Measurements from ENCODE around the gene RALGDS.
"Not testable (repeated sequence)": the region's sequence is repeated elsewhere in the genome, so short reads cannot be mapped to it uniquely, and the experiment has no call there.

The RALGDS gene

DNA sequence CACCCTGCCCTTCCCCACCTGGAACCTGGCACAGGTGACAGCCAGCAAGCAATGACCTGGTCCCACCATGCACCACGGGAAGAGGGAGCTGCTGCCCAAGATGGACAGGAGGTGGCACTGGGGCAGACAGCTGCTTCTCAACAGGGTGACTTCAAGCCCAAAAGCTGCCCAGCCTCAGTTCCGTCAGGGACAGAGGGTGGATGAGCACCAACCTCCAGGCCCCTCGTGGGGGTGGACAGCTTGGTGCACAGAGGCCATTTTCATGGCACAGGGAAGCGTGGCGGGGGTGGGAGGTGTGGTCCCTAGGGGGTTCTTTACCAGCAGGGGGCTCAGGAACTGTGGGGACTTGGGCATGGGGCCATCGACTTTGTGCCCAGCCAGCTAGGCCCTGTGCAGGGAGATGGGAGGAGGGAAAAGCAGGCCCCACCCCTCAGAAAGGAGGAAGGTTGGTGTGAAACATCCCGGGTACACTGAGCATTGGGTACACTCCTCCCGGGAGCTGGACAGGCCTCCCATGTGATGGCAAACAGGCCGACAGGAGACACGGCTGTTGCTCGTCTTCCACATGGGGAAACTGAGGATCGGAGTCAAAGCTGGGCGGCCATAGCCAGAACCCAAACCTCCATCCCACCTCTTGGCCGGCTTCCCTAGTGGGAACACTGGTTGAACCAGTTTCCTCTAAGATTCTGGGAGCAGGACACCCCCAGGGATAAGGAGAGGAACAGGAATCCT lies 57.4 kb downstream of the RALGDS start:
- no peak for DNase-seq

- no peak for DNase-seq
Observed at GRCh38 chr9:133063159-133063499, 57.9 kb downstream of the RALGDS start.

DNA sequence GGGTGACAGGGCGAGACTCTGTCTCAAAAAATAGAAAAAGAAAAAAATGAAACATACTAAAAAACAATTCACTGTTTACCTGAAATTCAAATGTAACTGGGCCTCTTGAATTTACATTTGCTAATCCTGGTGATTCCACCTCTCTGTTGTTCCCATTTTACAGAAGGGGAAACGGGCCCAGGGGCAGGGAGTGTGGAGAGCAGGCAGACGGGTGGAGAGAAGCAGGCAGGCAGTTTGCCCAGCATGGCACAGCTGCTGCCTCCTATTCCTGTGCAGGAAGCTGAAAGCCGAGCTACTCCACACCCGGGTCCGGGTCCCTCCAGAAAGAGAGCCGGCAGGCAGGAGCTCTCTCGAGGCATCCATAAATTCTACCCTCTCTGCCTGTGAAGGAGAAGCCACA lies 58.5 kb downstream of the RALGDS start:
- not testable (repeated sequence) for DNase-seq

DNA sequence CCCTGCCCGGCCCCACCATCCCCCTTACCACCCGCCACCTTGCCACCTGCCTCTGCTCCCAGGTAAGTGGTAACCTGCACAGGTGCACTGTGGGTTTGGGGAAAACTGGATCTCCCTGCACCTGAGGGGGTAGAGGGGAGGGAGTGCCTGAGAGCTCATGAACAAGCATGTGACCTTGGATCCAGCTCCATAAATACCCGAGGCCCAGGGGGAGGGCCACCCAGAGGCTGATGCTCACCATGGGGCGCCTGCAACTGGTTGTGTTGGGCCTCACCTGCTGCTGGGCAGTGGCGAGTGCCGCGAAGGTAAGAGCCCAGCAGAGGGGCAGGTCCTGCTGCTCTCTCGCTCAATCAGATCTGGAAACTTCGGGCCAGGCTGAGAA lies 59.3 kb downstream of the RALGDS start, which contains the start of gene CEL:
TSS of gene CEL (plus strand) at position 218 of the 382 bp plus-strand sequence. CDS start at position 240, 22 bp downstream.
- not testable (repeated sequence) for DNase-seq

DNA sequence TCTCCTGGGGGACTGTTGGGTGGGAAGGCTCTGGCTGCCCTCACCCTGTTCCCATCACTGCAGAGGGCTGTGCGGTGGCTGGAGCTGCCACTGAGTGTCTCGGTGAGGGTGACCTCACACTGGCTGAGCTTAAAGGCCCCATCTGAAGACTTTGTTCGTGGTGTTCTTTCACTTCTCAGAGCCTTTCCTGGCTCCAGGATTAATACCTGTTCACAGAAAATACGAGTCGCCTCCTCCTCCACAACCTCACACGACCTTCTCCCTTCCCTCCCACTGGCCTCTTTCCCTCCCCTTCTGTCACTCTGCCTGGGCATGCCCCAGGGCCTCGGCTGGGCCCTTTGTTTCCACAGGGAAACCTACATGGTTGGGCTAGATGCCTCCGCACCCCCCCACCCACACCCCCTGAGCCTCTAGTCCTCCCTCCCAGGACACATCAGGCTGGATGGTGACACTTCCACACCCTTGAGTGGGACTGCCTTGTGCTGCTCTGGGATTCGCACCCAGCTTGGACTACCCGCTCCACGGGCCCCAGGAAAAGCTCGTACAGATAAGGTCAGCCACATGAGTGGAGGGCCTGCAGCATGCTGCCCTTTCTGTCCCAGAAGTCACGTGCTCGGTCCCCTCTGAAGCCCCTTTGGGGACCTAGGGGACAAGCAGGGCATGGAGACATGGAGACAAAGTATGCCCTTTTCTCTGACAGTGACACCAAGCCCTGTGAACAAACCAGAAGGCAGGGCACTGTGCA lies 59.8 kb downstream of the RALGDS start:
- not testable (repeated sequence) for DNase-seq

- DNase-seq = no peak
Observed at GRCh38 chr9:133060417-133060841, 60.6 kb downstream of the RALGDS start.

DNA sequence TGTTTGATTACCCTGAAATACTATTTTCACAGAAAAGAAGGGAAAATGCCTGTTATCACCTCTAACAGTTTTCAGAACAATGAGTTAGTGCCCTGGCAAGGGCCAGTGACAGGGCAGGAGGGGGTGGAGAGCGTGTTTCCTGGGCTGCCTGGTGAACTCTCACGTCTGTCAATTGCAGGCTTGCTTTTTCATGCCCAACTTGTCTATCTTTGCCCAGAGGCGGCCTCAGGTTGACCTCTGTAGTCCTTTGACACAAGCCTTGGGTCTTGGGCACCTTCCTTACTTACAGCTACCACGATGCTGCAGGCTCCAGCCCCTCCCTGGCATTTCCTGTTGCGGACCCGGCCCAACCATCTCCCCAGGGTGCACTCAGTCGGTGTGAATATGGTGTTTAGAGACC lies 61.4 kb downstream of the RALGDS start:
- DNase-seq = no peak

DNA sequence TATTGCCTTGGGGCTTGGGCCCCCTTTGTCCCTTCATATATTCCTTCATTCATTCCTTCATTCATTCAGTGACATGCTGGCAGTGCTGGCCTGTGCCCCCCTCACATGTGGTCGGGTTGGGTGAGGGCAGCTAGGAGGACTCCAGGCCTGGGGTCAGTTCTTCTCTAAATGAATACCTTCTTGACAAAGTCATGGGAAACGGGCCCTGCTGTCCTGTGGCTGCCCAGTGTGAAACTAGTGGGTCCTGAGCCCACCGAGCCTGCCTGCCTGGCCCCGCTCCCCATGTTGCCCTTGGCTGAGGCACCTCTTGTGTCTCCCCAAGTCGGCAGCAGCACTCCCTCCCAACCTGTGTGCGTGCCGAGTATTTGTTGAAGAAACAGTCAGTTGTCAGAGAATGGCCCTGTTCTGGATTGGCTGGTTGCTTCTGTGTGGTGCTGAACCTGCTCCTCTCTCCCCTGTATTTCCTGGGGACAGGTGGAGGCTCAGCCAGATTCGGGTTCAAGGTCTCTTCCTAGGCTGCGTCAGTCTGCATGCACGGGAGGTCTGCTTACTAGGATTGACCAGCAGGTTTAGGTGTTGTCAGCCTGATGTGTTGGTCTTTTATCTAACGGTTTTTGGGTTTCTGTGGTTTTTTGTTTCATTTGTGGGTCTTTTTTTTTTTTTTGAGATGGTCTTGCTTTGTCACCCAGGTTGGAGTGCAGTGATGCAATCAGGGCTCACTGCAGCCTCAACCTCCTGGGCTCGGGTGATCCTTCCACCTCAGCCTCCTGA lies 62.3 kb downstream of the RALGDS start:
- DNase-seq = no peak

DNA sequence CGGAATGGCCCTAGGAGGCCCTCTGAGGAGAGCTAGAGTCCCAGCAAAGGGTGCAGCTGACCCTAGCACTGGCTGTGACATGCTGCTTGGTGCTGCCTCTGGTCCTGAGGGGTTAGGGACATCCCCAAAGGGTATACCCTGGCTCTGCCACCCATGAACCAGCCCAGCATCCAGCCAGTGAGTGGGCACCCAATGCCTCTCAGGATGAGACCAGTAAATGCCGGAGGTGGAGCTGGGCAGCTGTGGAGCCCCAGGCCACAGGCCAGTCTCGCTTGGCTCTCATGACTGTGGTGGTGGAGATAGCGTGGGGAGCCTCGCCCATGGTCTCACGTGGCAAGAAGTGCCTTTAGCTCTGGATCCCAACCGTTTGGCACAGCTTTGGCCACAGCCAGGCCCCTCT lies 63.0 kb downstream of the RALGDS start:
- no peak for DNase-seq

GRCh38 chr9:133057553-133057952 lies 63.5 kb downstream of the RALGDS start:
- no peak for DNase-seq

GRCh38 chr9:133057006-133057405 lies 64.0 kb downstream of the RALGDS start:
- no peak for DNase-seq

- DNase-seq = no peak
Observed at GRCh38 chr9:133056533-133056932, 64.5 kb downstream of the RALGDS start.

- no peak for DNase-seq
Observed at GRCh38 chr9:133055788-133056420, 65.1 kb downstream of the RALGDS start.

- peak; percentile 92 for DNase-seq
Observed at GRCh38 chr9:133054966-133055365, 66.1 kb downstream of the RALGDS start.

DNA sequence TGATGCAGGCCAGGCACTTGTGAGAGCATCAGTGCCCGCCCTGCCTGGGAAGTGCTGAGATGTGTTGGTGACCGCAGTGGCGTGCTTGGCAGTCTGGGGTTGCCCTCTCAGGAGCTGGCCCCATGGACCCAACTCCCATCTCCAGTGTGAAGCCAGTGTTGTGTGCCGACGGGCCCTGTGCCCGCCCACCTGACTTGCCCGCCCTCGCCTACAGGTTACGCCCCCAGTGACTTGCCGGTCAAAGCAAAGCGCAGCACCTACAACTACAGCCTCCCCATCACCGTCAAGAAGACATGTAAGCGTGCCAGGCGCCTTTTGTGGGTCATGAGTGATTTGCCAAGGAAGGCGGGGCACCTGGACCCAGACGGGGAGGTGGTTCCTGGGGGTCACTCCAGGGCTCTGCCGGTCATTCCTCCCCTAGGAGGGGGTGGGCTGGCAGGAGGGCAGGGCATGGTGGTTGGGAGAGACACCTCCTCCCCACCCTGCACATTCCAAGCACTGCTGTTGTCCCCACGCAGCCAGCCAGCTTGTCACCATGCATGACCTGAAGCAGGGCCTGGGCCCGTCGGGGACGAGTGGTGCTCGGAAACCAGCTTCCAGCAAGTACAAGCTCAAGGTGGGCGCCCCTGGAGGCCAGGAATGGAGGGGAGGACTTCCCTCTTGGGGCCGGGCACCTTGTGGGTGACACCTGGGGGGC lies 66.7 kb downstream of the RALGDS start:
- no peak for DNase-seq

DNA sequence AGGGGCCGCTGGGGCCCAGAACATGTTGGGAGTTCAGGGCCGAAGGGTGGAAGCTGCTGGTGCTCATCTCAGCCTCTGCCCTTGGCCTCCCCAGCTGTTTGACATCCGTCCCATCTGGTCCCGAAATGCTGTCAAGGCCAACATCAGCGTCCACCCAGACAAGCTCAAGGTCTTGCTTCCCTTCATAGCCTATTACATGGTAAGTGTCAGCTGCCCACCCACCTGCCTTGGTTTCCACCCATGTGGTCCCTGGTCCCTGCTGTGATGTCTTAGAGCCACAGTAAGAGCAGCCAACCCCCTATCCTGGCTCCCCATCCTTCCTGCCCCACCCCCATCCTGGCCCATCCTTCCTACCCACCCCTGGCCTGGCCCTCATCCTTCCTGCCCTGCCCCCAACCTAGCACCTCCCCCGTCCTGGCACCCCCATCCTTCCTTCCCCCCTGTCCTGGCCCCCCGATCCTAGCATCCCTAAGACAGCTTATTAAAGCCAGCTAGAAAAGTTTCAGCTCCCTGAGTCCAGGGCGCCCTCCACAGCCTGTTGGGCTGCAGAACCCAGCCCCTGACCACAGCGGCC lies 69.0 kb downstream of the RALGDS start:
- DNase-seq = no peak

- no peak for DNase-seq
Observed at GRCh38 chr9:133051281-133051900, 69.6 kb downstream of the RALGDS start.

DNA sequence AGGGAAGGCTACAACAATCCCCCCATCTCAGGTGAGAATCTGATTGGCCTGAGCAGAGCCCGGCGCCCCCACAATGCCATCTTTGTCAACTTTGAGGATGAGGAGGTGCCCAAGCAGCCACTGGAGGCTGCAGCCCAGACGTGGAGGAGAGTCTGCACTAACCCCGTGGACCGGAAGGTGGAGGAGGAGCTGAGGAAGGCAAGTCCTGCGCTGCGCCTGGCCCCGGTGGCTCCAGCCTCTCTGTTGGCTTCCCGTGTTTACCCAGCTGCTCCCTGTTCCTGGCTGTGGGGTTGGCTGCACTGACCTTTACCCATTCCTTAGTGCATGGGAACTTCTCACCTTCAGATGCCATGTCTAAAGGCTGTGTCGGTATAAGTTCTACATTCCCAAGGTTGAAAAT lies 70.3 kb downstream of the RALGDS start:
- no peak for DNase-seq

DNA sequence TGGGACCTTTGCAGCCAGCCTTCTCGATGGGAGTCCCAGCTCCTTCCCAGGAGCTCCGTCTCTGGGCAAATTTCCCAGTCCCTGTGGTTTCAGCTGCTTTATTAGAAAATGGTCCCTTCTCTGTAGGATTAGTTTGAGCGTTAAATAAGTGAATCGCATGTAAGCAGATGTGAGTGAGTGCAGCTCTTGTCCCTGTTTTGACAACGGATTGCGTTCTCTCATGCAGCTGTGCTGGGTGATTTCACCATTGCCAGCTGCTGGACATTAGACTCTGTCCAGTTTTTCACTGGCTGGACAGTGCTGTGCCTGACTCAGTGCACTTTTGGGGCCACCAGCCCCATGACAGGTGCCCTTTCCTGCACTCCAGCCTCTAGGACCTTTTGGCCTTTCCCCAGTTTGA lies 70.9 kb downstream of the RALGDS start:
- DNase-seq = peak; percentile 32

DNA sequence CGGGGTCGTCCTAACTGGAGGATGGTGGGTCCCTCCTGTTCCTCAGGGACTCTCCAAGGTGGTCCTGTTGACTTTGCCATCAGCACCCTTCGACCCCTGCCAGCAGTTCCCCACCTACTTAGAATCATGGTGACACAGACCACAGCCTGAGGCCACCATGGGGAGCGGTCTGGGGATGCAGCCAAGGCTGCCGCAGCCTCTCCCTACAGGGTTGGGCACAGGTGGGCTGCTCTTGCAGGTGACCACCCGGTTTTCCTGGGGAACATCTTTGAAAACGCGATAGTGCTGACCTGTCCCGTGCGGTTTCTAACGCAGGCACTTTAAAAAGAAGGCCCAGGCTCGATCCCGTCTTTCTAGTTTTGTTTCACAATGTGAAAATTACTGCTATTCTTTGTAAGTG lies 72.0 kb downstream of the RALGDS start:
- no peak for DNase-seq

DNA sequence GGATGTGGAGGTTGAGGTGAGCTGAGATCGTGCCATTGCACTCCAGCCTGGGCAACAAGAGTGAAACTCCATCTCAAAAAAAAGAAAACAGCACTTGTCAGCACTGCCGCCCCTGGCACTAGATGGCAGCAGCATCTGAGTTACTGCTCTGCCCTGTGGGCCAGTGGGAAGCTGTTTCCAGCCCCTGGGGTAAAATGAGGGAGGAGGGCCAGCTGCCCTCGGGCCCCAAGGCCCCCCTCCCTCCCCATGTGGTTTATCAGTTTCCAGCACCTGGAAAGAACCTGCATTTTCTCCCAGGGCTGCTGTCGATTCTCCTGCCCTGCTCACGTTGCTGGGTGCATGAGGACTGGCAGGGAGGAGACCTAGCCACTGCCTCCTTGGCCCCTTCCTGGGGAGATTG lies 72.4 kb downstream of the RALGDS start:
- peak; percentile 27 for DNase-seq

All from fibroblast of skin of right biceps (primary cell).